Liver (tissue), 9 donors: ENCODE data around the gene RASL12. TPM values are rescaled to one million over a fixed set of nuclear protein-coding genes. Genes with fewer than 3 reads are reported as not detected.

Experiments
- DNase-seq: peaks from one replicate; pipeline ENCODE4 v3.0.0-alpha.2; 2017; ENCODE audit warnings: low spot score
- H3K27ac ChIP-seq, 2 donors: one replicate each; pipeline ENCODE4 v1.7.0; 2013; ENCODE audit warnings: inconsistent platforms in 2 of 2, low read length in 2 of 2, control low read depth in 1 of 2, low read depth in 1 of 2, mild to moderate bottlenecking in 1 of 2
- H3K27me3 ChIP-seq, 4 donors: one replicate each; pipeline versions ENCODE4 v1.6.1 to v1.7.0; 2013; ENCODE audit warnings: low read length in 3 of 4, inconsistent platforms in 1 of 4, mild to moderate bottlenecking in 1 of 4, moderate library complexity in 1 of 4; ENCODE audit not compliant: control insufficient read depth in 4 of 4, insufficient read depth in 4 of 4
- H3K36me3 ChIP-seq, 4 donors: one replicate each; pipeline versions ENCODE4 v1.6.1 to v1.7.0; 2013; ENCODE audit warnings: low read length in 3 of 4, mild to moderate bottlenecking in 3 of 4, low read depth in 1 of 4, moderate library complexity in 1 of 4; ENCODE audit not compliant: control insufficient read depth in 4 of 4, insufficient read depth in 3 of 4
- H3K4me1 ChIP-seq, 4 donors: one replicate each; pipeline versions ENCODE4 v1.6.1 to v1.7.0; 2013; ENCODE audit warnings: low read length in 3 of 4, mild to moderate bottlenecking in 3 of 4, moderate library complexity in 1 of 4; ENCODE audit not compliant: control insufficient read depth in 4 of 4, insufficient read depth in 4 of 4
- H3K4me3 ChIP-seq, 3 donors: one replicate each; pipeline versions ENCODE4 v1.6.1 to v1.7.0; 2013; ENCODE audit warnings: low read length in 3 of 3, control low read depth in 1 of 3, low read depth in 1 of 3, mild to moderate bottlenecking in 1 of 3
- H3K9ac ChIP-seq, 2 donors: one replicate each; pipeline ENCODE4 v1.7.0; 2013; ENCODE audit warnings: low read length in 2 of 2, mild to moderate bottlenecking in 2 of 2, moderate library complexity in 2 of 2, control low read depth in 1 of 2, low read depth in 1 of 2
- H3K9me3 ChIP-seq, 4 donors: one replicate each; pipeline versions ENCODE4 v1.6.1 to v1.7.0; 2013; ENCODE audit warnings: low read length in 3 of 4; ENCODE audit not compliant: control insufficient read depth in 4 of 4
- ATF3 ChIP-seq: IDR thresholded peaks from 2 replicates; pipeline ENCODE4 v1.6.1; 2016; ENCODE audit warnings: antibody characterized with exemption
- CTCF ChIP-seq: fragments of 150-350 bp; IDR thresholded peaks from 2 replicates; pipeline ENCODE4 v1.5.1; 2017; ENCODE audit warnings: improper control_type of control experiment, low read depth, low read length; ENCODE audit not compliant: missing input control
- EGR1 ChIP-seq, 2 donors: IDR thresholded peaks; 2 replicates each; pipeline ENCODE4 v1.6.1; 2016 to 2018; ENCODE audit warnings: antibody characterized with exemption in 2 of 2, low read depth in 2 of 2
- FOXA1 ChIP-seq: IDR thresholded peaks from 2 replicates; pipeline ENCODE4 v1.6.1; 2016; ENCODE audit warnings: antibody characterized with exemption
- FOXA2 ChIP-seq: IDR thresholded peaks from 2 replicates; pipeline ENCODE4 v1.6.1; 2016; ENCODE audit warnings: antibody characterized with exemption
- GABPA ChIP-seq, 2 donors: IDR thresholded peaks in 1 of 2; conservative IDR thresholded peaks in 1 of 2; 2 replicates each; pipeline ENCODE4 v1.6.1; 2016; ENCODE audit warnings: antibody characterized with exemption in 2 of 2, mild to moderate bottlenecking in 1 of 2, moderate library complexity in 1 of 2
- HNF4A ChIP-seq, 2 donors: conservative IDR thresholded peaks; 2 replicates each; pipeline ENCODE4 v1.6.1; 2016; ENCODE audit warnings: antibody characterized with exemption in 2 of 2, mild to moderate bottlenecking in 2 of 2
- HNF4G ChIP-seq: IDR thresholded peaks from 2 replicates; pipeline ENCODE4 v1.6.1; 2016; ENCODE audit warnings: antibody characterized with exemption
- JUND ChIP-seq, 2 donors: IDR thresholded peaks; 2 replicates each; pipeline ENCODE4 v1.6.1; 2016; ENCODE audit warnings: antibody characterized with exemption in 2 of 2
- MAX ChIP-seq: IDR thresholded peaks from 2 replicates; pipeline ENCODE4 v1.6.1; 2016; ENCODE audit warnings: antibody characterized with exemption
- NR2F2 ChIP-seq: IDR thresholded peaks from 2 replicates; pipeline ENCODE4 v1.6.1; 2016; ENCODE audit warnings: antibody characterized with exemption
- RAD21 ChIP-seq, 2 donors: IDR thresholded peaks; 2 replicates each; pipeline ENCODE4 v1.6.1; 2016; ENCODE audit warnings: antibody characterized with exemption in 2 of 2, mild to moderate bottlenecking in 2 of 2
- REST ChIP-seq: IDR thresholded peaks from 2 replicates; pipeline ENCODE4 v1.6.1; 2016; ENCODE audit warnings: antibody characterized with exemption, mild to moderate bottlenecking
- RXRA ChIP-seq, 2 donors: IDR thresholded peaks; 2 replicates each; pipeline ENCODE4 v1.6.1; 2017 to 2018; ENCODE audit warnings: antibody characterized with exemption in 2 of 2, mild to moderate bottlenecking in 1 of 2
- SP1 ChIP-seq: IDR thresholded peaks from 2 replicates; pipeline ENCODE4 v1.6.1; 2018; ENCODE audit warnings: antibody characterized with exemption, mild to moderate bottlenecking
- TAF1 ChIP-seq: conservative IDR thresholded peaks from 2 replicates; pipeline ENCODE4 v1.6.1; 2016; ENCODE audit warnings: antibody characterized with exemption, mild to moderate bottlenecking
- YY1 ChIP-seq: IDR thresholded peaks from 2 replicates; pipeline ENCODE4 v1.6.1; 2016; ENCODE audit warnings: antibody characterized with exemption, mild to moderate bottlenecking
- ZBTB33 ChIP-seq: IDR thresholded peaks from 2 replicates; pipeline ENCODE4 v1.6.1; 2016; ENCODE audit warnings: antibody characterized with exemption
- WGBS: extraction: QIAGEN DNeasy Blood & Tissue Kit; methylation state at CpG from one replicate; pipeline ENCODE4 v1.1.7; 2013; 5-methylcytosine and 5-hydroxymethylcytosine counted together
- polyA plus RNA-seq, 2 donors: library from polyadenylated mRNA; stranded (reverse) in 1 of 2; unstranded in 1 of 2; fragments of 200-250 nt in 1 of 2; fragments of >200 nt in 1 of 2; fragmentation: Nextera tagmentation in 1 of 2; extraction: Ambion mirVana in 1 of 2; gene quantifications; one replicate each; pipeline versions ENCODE4 v1.2.1 to v1.2.3, GENCODE V29; 2013 to 2015
- total RNA-seq, 2 donors: library from RNA; depleted of rRNA; stranded (reverse); fragments of >200 nt; gene quantifications; one replicate each; pipeline ENCODE4 v1.2.3, GENCODE V29; 2014
- donor health status: healthy.
- donor health status: healthy.
- donor health status: healthy.
- donor health status: healthy.
- donor health status: healthy.

Gene RASL12
- total and polyA plus RNA-seq, 4 donors, result 0.50 to 0.92 (median 0.63) TPM

DNA sequence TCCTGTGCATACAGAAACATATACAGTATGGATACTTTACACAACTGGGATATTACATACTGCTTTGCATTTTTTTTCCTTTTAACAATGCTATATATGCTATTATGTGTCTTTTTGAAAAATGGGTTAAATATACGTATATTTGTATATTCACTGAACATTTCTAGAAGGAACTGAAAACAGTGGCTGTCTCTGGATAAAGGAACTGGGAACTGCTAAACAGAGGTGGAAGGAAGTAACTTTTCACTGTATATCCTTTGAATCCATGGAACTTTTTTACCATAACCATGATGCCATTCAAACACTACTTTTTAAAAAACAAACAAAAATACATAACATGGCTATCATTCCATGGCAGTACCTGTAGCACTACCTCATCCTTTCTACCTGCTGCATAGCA lies 40.2 kb downstream of the RASL12 start:
- H3K9ac ChIP-seq, result no peak overlapping the region
- WGBS, result 88% methylated on average over 1 of the region's 1 CpG
- H3K4me1 ChIP-seq, result peaks cover 3 to 16% (median 12%) of the 10 kb centered on the region in 4 donors
- no peak for TF ChIP-seq MAX
- TF ChIP-seq HNF4A (conservative IDR thresholded peaks at IDR 0.05), result no peak
- no peak for TF ChIP-seq REST
- TF ChIP-seq TAF1, result no peak
- no peak overlapping the region for H3K27ac ChIP-seq
- H3K27me3 ChIP-seq, result no peaks in the 10 kb centered on the region
- no peaks in the 10 kb centered on the region for H3K9me3 ChIP-seq
- no peak overlapping the region for H3K4me3 ChIP-seq
- peaks cover 2 to 22% (median 9%) of the 10 kb centered on the region in 4 donors for H3K36me3 ChIP-seq
- no peak for DNase-seq

GRCh38 chr15:65026756-65027155 lies 41.0 kb downstream of the RASL12 start:
- Histone ChIP-seq H3K27ac (no peak overlapping the region), H3K9me3 (no peaks in the 10 kb centered on the region), H3K9ac (no peak overlapping the region), H3K36me3 (peaks cover 2 to 22% (median 9%) of the 10 kb centered on the region in 4 donors), H3K4me1 (peaks cover 3 to 14% (median 10%) of the 10 kb centered on the region in 4 donors), H3K27me3 (no peaks in the 10 kb centered on the region), H3K4me3 (no peak overlapping the region)
- no peak for DNase-seq
- no peak for TF ChIP-seq RXRA (IDR thresholded peaks at IDR 0.05)
- TF ChIP-seq YY1, result no peak
- no peak for TF ChIP-seq CTCF
- TF ChIP-seq MAX, result no peak
- no peak for TF ChIP-seq JUND (IDR thresholded peaks at IDR 0.05)
- TF ChIP-seq FOXA1, result no peak
- TF ChIP-seq HNF4A (conservative IDR thresholded peaks at IDR 0.05), result no peak
- no peak for TF ChIP-seq SP1
- no peak for TF ChIP-seq RAD21 (IDR thresholded peaks at IDR 0.05)
- TF ChIP-seq ATF3, result no peak
- no peak for TF ChIP-seq NR2F2
- TF ChIP-seq EGR1 (IDR thresholded peaks at IDR 0.05; ENCODE audit: low read depth in 2 of 2), result no peak
- no peak for TF ChIP-seq ZBTB33
- no peak for TF ChIP-seq GABPA (IDR thresholded peaks at IDR 0.05 in 1 of 2, conservative IDR thresholded peaks at IDR 0.05 in 1 of 2)
- no peak for TF ChIP-seq FOXA2
- TF ChIP-seq HNF4G, result no peak
- TF ChIP-seq TAF1, result no peak
- TF ChIP-seq REST, result no peak
- WGBS, result 94% methylated on average over 6 of the region's 6 CpGs
